Body of pancreas (tissue), 4 donors: Measurements from ENCODE around the gene KRT76.

Source experiments
- POLR2A ChIP-seq, 3 donors: fragments of 450-650 bp; IDR thresholded peaks; one replicate each; pipeline ENCODE4 v1.6.1; 2016; ENCODE audit warnings: antibody characterized with exemption in 3 of 3, mild to moderate bottlenecking in 2 of 3
- TF ChIP-seq, protein P1 (sequence below), 7 experiments: fragments of 450-650 bp in 4 of 7; fragments of 200-600 bp in 3 of 7; sonication (generic) in 3 of 7; IDR thresholded peaks; one replicate each; pipeline ENCODE4 v1.5.1; 2016 to 2019; ENCODE audit warnings: antibody characterized with exemption in 7 of 7

DNA sequence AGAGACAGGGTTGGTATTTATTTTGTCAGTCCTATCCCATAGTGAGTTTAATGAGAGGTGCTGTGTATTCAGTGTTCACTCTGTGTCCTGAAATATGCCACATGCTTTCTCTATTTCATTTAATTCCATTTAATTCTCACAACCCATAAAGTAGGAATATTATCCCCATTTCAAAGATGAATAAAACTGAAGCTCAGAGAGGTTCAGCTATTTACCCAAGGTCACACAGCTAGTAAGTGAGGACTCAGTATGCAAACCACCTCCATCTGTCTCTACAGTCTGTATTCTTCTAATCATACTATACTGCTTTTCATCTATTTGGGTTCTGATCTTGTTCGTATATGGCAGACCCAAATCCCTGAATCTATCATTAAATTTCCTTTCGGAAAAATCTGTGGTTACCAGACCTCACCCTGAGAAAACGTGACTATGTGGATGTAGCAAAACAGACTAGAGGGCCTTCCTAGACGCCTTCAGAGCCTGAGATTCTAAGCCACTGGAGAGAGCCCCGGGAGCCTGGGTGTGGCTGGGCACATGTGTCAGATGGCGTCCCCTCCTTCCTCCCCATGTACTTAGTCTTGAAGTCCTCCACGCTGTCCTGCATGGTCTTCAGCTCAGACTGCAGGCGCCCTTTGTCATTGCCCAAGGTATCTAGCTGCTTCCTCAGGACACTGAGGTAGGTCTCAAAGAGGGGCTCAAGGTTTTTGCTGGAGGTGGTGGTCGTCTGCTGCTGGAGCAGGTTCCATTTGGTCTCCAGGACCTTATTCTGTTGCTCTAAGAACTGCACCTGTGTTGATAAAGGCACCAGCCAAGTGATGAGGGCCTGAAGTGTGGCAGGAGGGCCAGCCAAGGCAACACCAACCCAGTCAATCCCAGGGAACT, 34.3 kb upstream of the KRT76 start:
- TF ChIP-seq POLR2A (IDR thresholded peaks at IDR 0.05): no peak
- TF ChIP-seq, protein P1, sequence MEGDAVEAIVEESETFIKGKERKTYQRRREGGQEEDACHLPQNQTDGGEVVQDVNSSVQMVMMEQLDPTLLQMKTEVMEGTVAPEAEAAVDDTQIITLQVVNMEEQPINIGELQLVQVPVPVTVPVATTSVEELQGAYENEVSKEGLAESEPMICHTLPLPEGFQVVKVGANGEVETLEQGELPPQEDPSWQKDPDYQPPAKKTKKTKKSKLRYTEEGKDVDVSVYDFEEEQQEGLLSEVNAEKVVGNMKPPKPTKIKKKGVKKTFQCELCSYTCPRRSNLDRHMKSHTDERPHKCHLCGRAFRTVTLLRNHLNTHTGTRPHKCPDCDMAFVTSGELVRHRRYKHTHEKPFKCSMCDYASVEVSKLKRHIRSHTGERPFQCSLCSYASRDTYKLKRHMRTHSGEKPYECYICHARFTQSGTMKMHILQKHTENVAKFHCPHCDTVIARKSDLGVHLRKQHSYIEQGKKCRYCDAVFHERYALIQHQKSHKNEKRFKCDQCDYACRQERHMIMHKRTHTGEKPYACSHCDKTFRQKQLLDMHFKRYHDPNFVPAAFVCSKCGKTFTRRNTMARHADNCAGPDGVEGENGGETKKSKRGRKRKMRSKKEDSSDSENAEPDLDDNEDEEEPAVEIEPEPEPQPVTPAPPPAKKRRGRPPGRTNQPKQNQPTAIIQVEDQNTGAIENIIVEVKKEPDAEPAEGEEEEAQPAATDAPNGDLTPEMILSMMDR (IDR thresholded peaks at IDR 0.05): no peak
